Esophagus squamous epithelium (tissue), 5 donors: Measurements from ENCODE around the gene DENND1B. TPM values are rescaled to one million over a fixed set of nuclear protein-coding genes. Genes with fewer than 3 reads are reported as not detected.

ENCODE experiments used
- DNase-seq: peaks from one replicate; lab custom pipeline; 2025; lab: John Stamatoyannopoulos, UW
- H3K27ac ChIP-seq, 4 donors: fragments of 200-600 bp; sonication (generic); one replicate each; pipeline ENCODE4 v1.5.1; 2016 to 2019; ENCODE audit warnings: mild to moderate bottlenecking in 1 of 4
- H3K27me3 ChIP-seq, 4 donors: fragments of 200-600 bp; sonication (generic); 1 replicate in 3 of 4; 2 replicates in 1 of 4; pipeline versions ENCODE4 v1.5.1 to v1.6.0; 2017 to 2021; ENCODE audit warnings: antibody characterized with exemption in 1 of 4
- H3K36me3 ChIP-seq, 3 donors: fragments of 200-600 bp; sonication (generic); one replicate each; pipeline ENCODE4 v1.5.1; 2016 to 2019
- H3K4me1 ChIP-seq, 3 donors: fragments of 200-600 bp; sonication (generic); one replicate each; pipeline ENCODE4 v1.5.1; 2017 to 2019
- H3K4me3 ChIP-seq, 4 donors: fragments of 200-600 bp; sonication (generic); 1 replicate in 3 of 4; 2 replicates in 1 of 4; pipeline ENCODE4 v1.5.1; 2016 to 2019; ENCODE audit warnings: mild to moderate bottlenecking in 2 of 4, moderate library complexity in 1 of 4
- H3K9me3 ChIP-seq, 3 donors: fragments of 200-600 bp; sonication (generic); one replicate each; pipeline ENCODE4 v1.5.1; 2016 to 2019
- CTCF ChIP-seq, 6 experiments: fragments of 450-650 bp in 4 of 6; fragments of 200-600 bp in 2 of 6; sonication (generic) in 2 of 6; IDR thresholded peaks; one replicate each; pipeline ENCODE4 v1.5.1; 2016 to 2019; ENCODE audit warnings: antibody characterized with exemption in 6 of 6, mild to moderate bottlenecking in 4 of 6, moderate library complexity in 4 of 6
- POLR2A ChIP-seq, 4 donors: fragments of 450-650 bp; IDR thresholded peaks; one replicate each; pipeline ENCODE4 v1.6.1; 2017; ENCODE audit warnings: antibody characterized with exemption in 4 of 4, mild to moderate bottlenecking in 4 of 4, moderate library complexity in 3 of 4
- WGBS, 2 donors: methylation state at CpG; one replicate each; pipeline ENCODE4 v1.1.5; 2018; 5-methylcytosine and 5-hydroxymethylcytosine counted together
- intact Hi-C: fragments of 100-400 bp; cut with DNase I; formaldehyde crosslinking; loops from one replicate; pipeline ENCODE4 v1.15.0; 2022
- total RNA-seq, 4 donors: library from RNA; depleted of rRNA; stranded (reverse); fragments of >200 nt; gene quantifications; one replicate each; pipeline ENCODE4 v1.1.0, GENCODE V29; 2016
- donor health status: DM: yes; HTN: yes; CAD: no.

The DENND1B gene
- total RNA-seq, 4 donors from 2014 or later, result 13.6 to 25.5 (median 18.2) TPM

GRCh38 chr1:197632005-197632404 is 143.3 kb downstream of the DENND1B start:
- H3K27ac ChIP-seq, result no peak overlapping the region
- no peaks in the 10 kb centered on the region for H3K27me3 ChIP-seq
- no peak for DNase-seq
- intact Hi-C loops, result no loop called here
- H3K4me1 ChIP-seq, result no peaks in the 10 kb centered on the region
- H3K36me3 ChIP-seq, result peaks cover 0 to 22% (median 0%) of the 10 kb centered on the region in 3 donors
- TF ChIP-seq POLR2A (IDR thresholded peaks at IDR 0.05), result no peak
- peaks cover 0 to 3% (median 0%) of the 10 kb centered on the region in 3 donors for H3K9me3 ChIP-seq
- H3K4me3 ChIP-seq, result no peak overlapping the region

GRCh38 chr1:197622371-197622770 is 152.9 kb downstream of the DENND1B start:
- H3K27me3 ChIP-seq, result no peaks in the 10 kb centered on the region
- WGBS, 2 donors, result 94 to 95% methylated on average over 1 of the region's 1 CpG
- no peak for DNase-seq

GRCh38 chr1:197621761-197622160 is 153.5 kb downstream of the DENND1B start:
- DNase-seq, result no peak
- intact Hi-C loops, result no loop called here
- H3K27me3 ChIP-seq, result no peaks in the 10 kb centered on the region
- H3K27ac ChIP-seq, result no peak overlapping the region
- no peak overlapping the region for H3K4me3 ChIP-seq
- H3K4me1 ChIP-seq, result no peaks in the 10 kb centered on the region
- no peaks in the 10 kb centered on the region for H3K9me3 ChIP-seq
- TF ChIP-seq CTCF (IDR thresholded peaks at IDR 0.05) (no peak), POLR2A (IDR thresholded peaks at IDR 0.05) (no peak)
- H3K36me3 ChIP-seq, result peaks cover 0 to 4% (median 0%) of the 10 kb centered on the region in 3 donors

More at GRCh38 chr1:197622371-197622770, 152.9 kb downstream of the DENND1B start:
- H3K9me3 ChIP-seq, result no peaks in the 10 kb centered on the region
- H3K27ac ChIP-seq, result no peak overlapping the region
- no peaks in the 10 kb centered on the region for H3K4me1 ChIP-seq
- intact Hi-C loops, result no loop called here
- no peak overlapping the region for H3K4me3 ChIP-seq
- TF ChIP-seq POLR2A (IDR thresholded peaks at IDR 0.05), result no peak
- TF ChIP-seq CTCF (IDR thresholded peaks at IDR 0.05), result no peak
- H3K36me3 ChIP-seq, result no peaks in the 10 kb centered on the region

- H3K36me3 ChIP-seq, result peaks cover 0 to 12% (median 0%) of the 10 kb centered on the region in 3 donors
- intact Hi-C loops, result no loop called here
- WGBS, 2 donors, result 61 to 71% methylated on average over 5 of the region's 5 CpGs
- no peak for TF ChIP-seq CTCF (IDR thresholded peaks at IDR 0.05)
- TF ChIP-seq POLR2A (IDR thresholded peaks at IDR 0.05), result no peak
- no peak overlapping the region for H3K4me3 ChIP-seq
- H3K27me3 ChIP-seq, result no peaks in the 10 kb centered on the region
- no peaks in the 10 kb centered on the region for H3K4me1 ChIP-seq
- H3K27ac ChIP-seq, result no peak overlapping the region
- H3K9me3 ChIP-seq, result no peaks in the 10 kb centered on the region
- DNase-seq, result no peak
Measured at GRCh38 chr1:197620714-197621163, 154.5 kb downstream of the DENND1B start.

GRCh38 chr1:197619008-197619640 is 156.2 kb downstream of the DENND1B start:
- intact Hi-C loops, result loop anchor here (10.0 kb wide), 1 partner anchor 256 kb away; no protein-coding TSS in a partner anchor
- Histone ChIP-seq H3K27me3 (no peaks in the 10 kb centered on the region), H3K9me3 (no peaks in the 10 kb centered on the region), H3K4me1 (no peaks in the 10 kb centered on the region), H3K4me3 (no peak overlapping the region), H3K36me3 (peaks cover 0 to 12% (median 0%) of the 10 kb centered on the region in 3 donors), H3K27ac (no peak overlapping the region)
- TF ChIP-seq POLR2A (IDR thresholded peaks at IDR 0.05), result no peak
- peak in 5 of 6 experiments; percentile 24 to 50 (median 27) for TF ChIP-seq CTCF (IDR thresholded peaks at IDR 0.05)
- no peak for DNase-seq
- 26 to 36% methylated on average over 2 of the region's 2 CpGs for WGBS, 2 donors
